Spleen (tissue), 7 donors: ENCODE measurements around the gene KLHDC4.

ENCODE experiments used
- POLR2A ChIP-seq, 3 donors: fragments of 450-650 bp; IDR thresholded peaks; one replicate each; pipeline ENCODE4 v1.5.1; 2017; ENCODE audit warnings: antibody characterized with exemption in 3 of 3, mild to moderate bottlenecking in 1 of 3
- POLR2AphosphoS5 ChIP-seq, 3 donors: sonication (generic); formaldehyde crosslinking; IDR thresholded peaks; one replicate each; pipeline ENCODE4 v1.5.1; 2017; ENCODE audit warnings: antibody characterized with exemption in 3 of 3
- TF ChIP-seq, protein P1 (sequence below), 11 experiments: fragments of 200-600 bp in 7 of 11; fragments of 450-650 bp in 4 of 11; sonication (generic) in 4 of 11; IDR thresholded peaks in 8 of 11; conservative IDR thresholded peaks in 3 of 11; 1 replicate in 7 of 11; 2 replicates in 4 of 11; pipeline versions ENCODE4 v1.4.0 to v1.8.0; 2016 to 2021; ENCODE audit warnings: antibody characterized with exemption in 11 of 11, inconsistent platforms in 4 of 11, mild to moderate bottlenecking in 1 of 11
- donor health status: DM: no; HTN: no; CAD: no; lungs with moderate emphysema.
- donor health status: DM: no; HTN: no; CAD: no.
- donor health status: DM: no; HTN: no; CAD: no.

DNA sequence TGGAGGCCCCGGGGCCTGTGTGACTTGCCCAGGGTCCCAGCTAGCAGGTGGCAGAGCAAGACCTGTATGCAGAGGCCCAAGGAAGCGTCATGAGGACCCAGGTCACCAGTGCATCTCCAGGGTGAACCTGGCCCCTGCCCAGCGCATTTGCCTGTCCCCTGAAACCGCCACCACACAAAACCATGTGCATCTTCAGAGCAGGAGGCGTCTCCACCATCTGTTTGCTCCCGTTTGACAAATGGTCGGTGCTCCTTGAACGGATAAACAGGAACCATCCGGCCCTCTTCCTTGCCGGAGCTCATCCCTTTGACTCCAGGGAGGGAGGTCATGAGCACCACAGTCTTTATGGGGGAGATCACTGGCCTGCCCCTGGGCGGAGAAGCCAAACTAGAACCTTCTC, 101.0 kb downstream of the KLHDC4 start:
- TF ChIP-seq, protein P1, sequence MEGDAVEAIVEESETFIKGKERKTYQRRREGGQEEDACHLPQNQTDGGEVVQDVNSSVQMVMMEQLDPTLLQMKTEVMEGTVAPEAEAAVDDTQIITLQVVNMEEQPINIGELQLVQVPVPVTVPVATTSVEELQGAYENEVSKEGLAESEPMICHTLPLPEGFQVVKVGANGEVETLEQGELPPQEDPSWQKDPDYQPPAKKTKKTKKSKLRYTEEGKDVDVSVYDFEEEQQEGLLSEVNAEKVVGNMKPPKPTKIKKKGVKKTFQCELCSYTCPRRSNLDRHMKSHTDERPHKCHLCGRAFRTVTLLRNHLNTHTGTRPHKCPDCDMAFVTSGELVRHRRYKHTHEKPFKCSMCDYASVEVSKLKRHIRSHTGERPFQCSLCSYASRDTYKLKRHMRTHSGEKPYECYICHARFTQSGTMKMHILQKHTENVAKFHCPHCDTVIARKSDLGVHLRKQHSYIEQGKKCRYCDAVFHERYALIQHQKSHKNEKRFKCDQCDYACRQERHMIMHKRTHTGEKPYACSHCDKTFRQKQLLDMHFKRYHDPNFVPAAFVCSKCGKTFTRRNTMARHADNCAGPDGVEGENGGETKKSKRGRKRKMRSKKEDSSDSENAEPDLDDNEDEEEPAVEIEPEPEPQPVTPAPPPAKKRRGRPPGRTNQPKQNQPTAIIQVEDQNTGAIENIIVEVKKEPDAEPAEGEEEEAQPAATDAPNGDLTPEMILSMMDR (IDR thresholded peaks at IDR 0.05 in 8 of 11, conservative IDR thresholded peaks at IDR 0.05 in 3 of 11) = no peak
- no peak for TF ChIP-seq POLR2AphosphoS5 (IDR thresholded peaks at IDR 0.05)
- TF ChIP-seq POLR2A (IDR thresholded peaks at IDR 0.05) = no peak
